ENCODE data around the gene OMA1.
"Not testable (repeated sequence)": the region's sequence is repeated elsewhere in the genome, so short reads cannot be mapped to it uniquely, and the experiment has no call there.

Gene OMA1

GRCh38 chr1:58573705-58574591 is 27.4 kb upstream of the OMA1 start:
- no peak for DNase-seq

GRCh38 chr1:58573138-58573537 is 26.6 kb upstream of the OMA1 start:
- DNase-seq, result no peak

GRCh38 chr1:58572690-58573089 is 26.2 kb upstream of the OMA1 start:
- DNase-seq, result no peak

GRCh38 chr1:58571616-58572015 is 25.1 kb upstream of the OMA1 start:
- no peak for DNase-seq

- DNase-seq, result peak; percentile 28
Measured at GRCh38 chr1:58570817-58571216, 24.3 kb upstream of the OMA1 start.

- DNase-seq, result no peak
Measured at GRCh38 chr1:58570094-58570493, 23.6 kb upstream of the OMA1 start.

DNA sequence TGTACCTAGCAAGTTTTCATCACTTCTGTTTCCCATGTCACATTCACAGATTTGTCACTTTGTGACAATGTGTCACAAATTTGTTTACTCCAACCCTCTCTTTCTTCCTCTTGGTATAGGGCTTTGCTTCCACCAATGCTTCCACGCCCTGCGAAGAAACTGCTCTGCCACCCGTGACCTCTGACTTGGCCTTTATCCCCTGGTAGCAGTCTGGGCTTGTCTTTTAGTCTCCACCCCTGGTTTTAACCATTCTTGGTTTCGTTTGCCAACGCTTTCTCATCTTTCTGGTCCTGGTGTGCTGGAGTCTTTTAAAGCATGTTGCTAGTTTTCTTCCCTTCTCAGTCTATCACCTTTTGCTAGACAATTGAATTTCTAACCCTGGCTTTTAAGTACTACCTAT is 22.4 kb upstream of the OMA1 start:
- no peak for DNase-seq

DNA sequence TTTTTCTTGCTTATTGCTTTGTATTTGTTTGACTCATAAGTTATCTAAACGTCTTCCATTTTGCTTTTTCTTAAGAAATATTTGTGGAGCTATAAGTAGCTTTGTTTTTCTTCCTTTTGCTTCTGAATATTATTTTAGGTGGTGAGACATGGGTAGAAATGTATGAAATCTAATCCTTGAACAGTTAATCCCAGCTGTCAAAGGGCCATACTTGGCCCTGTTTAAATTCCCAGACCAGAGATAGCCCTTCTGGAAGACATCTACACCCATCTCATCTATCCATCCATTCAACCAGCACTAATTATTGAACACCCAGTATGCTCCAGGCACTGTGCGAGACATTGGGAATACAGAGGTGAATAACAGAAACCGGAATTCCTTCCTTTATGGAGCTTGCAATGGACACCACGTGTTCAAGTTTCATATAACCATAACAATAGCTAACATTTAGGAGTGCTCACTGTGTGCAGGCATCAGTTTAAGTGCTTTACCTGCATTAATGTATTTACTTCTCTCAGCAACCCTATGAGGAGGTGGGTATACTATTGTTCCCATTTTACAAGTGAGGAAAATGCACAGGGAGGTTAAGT is 21.8 kb upstream of the OMA1 start:
- DNase-seq, result no peak

- DNase-seq, result no peak
Measured at GRCh38 chr1:58566339-58566738, 19.8 kb upstream of the OMA1 start.

DNA sequence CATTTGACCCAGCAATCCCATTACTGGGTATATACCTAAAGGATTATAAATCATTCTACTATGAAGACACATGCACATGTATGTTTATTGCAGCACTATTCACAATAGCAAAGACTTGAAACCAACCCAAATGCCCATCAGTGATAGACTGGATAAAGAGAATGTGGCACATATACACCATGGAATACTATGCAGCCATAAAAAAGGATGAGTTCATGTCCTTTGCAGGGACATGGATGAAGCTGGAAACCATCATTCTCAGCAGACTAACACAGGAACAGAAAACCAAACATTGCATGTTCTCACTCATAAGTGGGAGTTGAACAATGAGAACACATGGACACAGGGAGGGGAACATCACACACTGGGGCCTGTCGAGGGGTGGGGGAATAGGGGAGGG is 17.2 kb upstream of the OMA1 start:
- DNase-seq, result not testable (repeated sequence)

DNA sequence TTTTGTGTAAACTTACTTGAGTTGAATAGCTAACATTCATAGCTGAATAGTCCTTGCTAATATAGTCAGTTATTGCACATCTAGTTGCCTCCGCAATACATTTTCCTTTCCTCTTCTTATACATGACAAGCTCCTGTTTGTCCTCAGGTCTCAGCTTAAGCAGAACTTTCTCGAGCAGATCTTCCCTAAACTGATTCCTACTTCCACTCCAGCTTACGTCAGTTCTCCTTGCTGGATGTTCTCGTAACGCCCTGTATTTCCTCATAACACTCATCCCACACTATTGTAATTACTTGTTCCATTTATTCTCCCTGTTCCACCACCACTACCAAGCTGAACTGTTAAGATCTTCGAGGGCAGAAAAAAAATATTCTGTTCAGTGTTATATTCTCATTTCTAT is 15.1 kb upstream of the OMA1 start:
- DNase-seq, result no peak

- DNase-seq, result no peak
Measured at GRCh38 chr1:58555393-58555792, 8.9 kb upstream of the OMA1 start.

- DNase-seq, result no peak
Measured at GRCh38 chr1:58551186-58552140, 4.9 kb upstream of the OMA1 start.

GRCh38 chr1:58549291-58549690 is 2.8 kb upstream of the OMA1 start:
- DNase-seq, result not testable (repeated sequence)

- no peak for DNase-seq
Measured at GRCh38 chr1:58548371-58548770, 1.8 kb upstream of the OMA1 start.

DNA sequence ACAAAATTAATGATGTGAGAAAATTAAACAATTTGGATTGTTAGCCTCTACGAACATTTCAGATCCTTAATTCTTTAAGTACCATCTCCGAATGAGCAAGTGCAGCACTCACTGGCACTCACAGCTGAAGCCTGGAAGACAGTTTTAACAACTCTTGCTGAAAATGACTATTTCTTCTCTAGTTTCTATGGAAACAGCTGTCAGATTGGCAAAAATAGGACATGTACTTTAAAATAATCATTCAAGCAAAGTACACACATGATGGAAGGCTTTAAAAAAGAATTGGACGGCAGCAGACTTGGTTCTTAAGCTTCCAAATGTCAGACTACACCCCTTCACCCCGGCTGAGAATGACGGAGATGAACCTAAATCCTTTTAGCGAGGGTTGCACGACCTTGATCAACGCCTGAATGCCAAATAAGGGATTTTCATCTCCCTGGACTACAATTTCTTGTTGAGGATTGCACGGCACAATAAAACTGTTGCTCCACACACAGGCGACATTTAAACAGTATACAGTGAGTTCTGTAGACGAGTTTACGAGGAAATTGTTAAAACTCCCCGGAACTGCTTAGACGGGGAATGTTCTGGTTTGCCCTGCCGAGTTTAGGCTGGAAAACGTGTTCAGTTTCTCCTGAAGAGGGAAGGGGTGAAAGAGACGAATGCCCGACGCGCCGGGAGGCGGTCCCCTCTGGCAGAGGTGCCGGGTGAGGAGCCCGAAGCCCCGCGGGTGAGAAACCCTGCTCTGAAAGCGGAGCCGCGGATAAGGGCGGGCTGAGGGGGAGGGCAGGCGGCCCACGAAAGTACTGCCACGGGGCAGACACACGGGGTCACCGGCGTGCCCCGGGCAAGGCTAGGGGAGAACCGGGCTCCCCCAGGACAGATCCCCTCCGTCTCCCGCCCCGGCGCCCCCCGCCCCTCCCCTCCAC is 671 bp downstream of the OMA1 start:
- peak; percentile 60 for DNase-seq

DNA sequence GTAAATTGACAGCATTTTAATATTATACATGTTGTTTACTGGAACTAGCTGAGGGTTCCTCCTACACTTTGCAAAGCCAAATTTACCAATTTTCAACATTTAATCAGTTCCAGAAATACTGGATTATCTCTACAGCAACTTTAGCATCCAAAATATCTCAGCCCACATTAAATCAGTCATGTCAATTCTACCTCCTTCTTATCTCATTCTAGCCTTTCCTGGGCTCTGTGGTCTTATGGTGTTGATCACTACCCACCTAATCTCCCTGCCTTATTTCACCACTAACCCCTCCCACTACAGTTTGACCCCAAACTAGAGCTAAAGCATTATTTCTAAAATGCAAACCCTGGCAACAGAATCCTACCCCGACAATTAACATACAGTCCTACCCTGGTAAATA is 3.3 kb downstream of the OMA1 start:
- DNase-seq, result no peak

DNA sequence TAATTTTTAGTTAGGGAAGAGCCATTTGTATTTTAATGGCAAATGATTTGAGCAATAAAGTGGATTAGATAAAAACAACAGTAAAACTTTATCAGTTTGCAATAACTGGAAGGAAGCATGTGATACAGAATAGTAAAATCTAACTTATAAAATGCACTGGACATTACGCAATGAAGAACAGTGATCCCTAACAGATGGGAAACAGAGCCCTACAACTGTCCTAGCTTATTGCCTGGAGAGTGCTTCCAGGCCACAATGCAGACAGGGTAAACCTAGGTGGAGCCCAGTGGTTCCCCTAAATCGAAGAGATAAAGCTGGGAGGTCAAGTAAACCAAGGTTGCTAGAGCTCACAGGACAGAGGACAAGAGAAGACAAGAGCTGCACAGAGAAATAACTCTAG is 7.0 kb downstream of the OMA1 start:
- DNase-seq, result no peak

GRCh38 chr1:58538821-58539220 is 7.7 kb downstream of the OMA1 start:
- no peak for DNase-seq

- not testable (repeated sequence) for DNase-seq
Measured at GRCh38 chr1:58531842-58532241, 14.7 kb downstream of the OMA1 start.

DNA sequence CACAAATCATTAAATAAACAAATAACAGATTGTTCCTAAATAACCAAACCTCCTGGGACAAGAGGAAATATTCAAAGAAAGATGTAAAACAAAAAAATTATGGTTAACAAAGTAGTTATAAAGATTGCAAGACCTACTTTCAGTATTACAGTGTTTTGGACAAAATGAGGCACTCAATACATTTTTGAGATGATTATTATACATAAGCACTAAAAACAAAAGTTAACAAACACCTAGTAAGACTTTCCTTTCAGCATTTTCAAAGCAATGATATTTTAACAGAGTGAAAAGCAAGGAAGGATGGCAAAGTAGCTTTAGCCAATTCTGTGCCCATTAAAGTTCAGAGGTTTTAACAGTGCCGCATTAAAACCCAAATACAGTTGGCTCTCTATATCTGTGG is 17.2 kb downstream of the OMA1 start:
- DNase-seq, result no peak

GRCh38 chr1:58528518-58528917 is 18.0 kb downstream of the OMA1 start:
- no peak for DNase-seq

Measured in midbrain (tissue), 1 donor.